GM12891 (cell line): ENCODE results near the gene GNG8.

Source experiments
- POLR2A ChIP-seq: IDR thresholded peaks from 2 replicates; pipeline ENCODE4 v1.6.1; 2011; ENCODE audit warnings: low read depth, low read length, control low read depth
- POLR2AphosphoS5 ChIP-seq: IDR thresholded peaks from 2 replicates; pipeline ENCODE4 v1.6.1; 2011; ENCODE audit warnings: low read depth, low read length, control low read depth
- SPI1 ChIP-seq: IDR thresholded peaks from 2 replicates; pipeline ENCODE4 v1.6.1; 2011; ENCODE audit warnings: low read depth, low read length, control low read depth
- TAF1 ChIP-seq: IDR thresholded peaks from 2 replicates; pipeline ENCODE4 v1.6.1; 2011; ENCODE audit warnings: low read depth, low read length, control low read depth

GRCh38 chr19:46616631-46617322 is 19.2 kb downstream of the GNG8 start:
- TF ChIP-seq SPI1 (no peak), POLR2A (no peak), TAF1 (no peak), POLR2AphosphoS5 (no peak)
